Thymus (tissue), 11 donors: ENCODE results near the gene PPM1A. TPM values are rescaled to one million over a fixed set of nuclear protein-coding genes. Genes with fewer than 3 reads are reported as not detected.
A peak's percentile ranks its signal among the peaks of the same experiment; 100 is the strongest.
"Not testable (repeated sequence)": the region's sequence is repeated elsewhere in the genome, so short reads cannot be mapped to it uniquely, and the experiment has no call there.

Experiments used
- DNase-seq, 9 donors: peaks; one replicate each; pipeline ENCODE4 v3.0.0-alpha.2; 2013; ENCODE audit warnings: low spot score in 9 of 9, low read depth in 6 of 9, missing footprints in 1 of 9
- H3K27ac ChIP-seq, 2 donors: one replicate each; pipeline ENCODE4 v1.5.1; 2013; ENCODE audit warnings: control low read depth in 1 of 2, low read depth in 1 of 2, low read length in 1 of 2, mild to moderate bottlenecking in 1 of 2, moderate library complexity in 1 of 2
- H3K27me3 ChIP-seq, 2 donors: one replicate each; pipeline ENCODE4 v1.5.1; 2013; ENCODE audit warnings: low read length in 1 of 2; ENCODE audit not compliant: control insufficient read depth in 2 of 2, insufficient read depth in 1 of 2
- H3K36me3 ChIP-seq, 2 donors: one replicate each; pipeline ENCODE4 v1.5.1; 2013; ENCODE audit warnings: low read length in 1 of 2, mild to moderate bottlenecking in 1 of 2, moderate library complexity in 1 of 2; ENCODE audit not compliant: control insufficient read depth in 2 of 2, insufficient read depth in 2 of 2
- H3K4me1 ChIP-seq, 2 donors: one replicate each; pipeline ENCODE4 v1.5.1; 2013; ENCODE audit warnings: low read length in 2 of 2; ENCODE audit not compliant: control insufficient read depth in 2 of 2, insufficient read depth in 2 of 2
- H3K4me3 ChIP-seq, 2 donors: one replicate each; pipeline ENCODE4 v1.5.1; 2013; ENCODE audit warnings: low read length in 2 of 2, control low read depth in 1 of 2, mild to moderate bottlenecking in 1 of 2
- H3K9me3 ChIP-seq, 2 donors: one replicate each; pipeline ENCODE4 v1.5.1; 2013; ENCODE audit warnings: low read length in 1 of 2, mild to moderate bottlenecking in 1 of 2; ENCODE audit not compliant: control insufficient read depth in 2 of 2, insufficient read depth in 1 of 2
- WGBS: extraction: QIAGEN DNeasy Blood & Tissue Kit; methylation state at CpG from one replicate; pipeline ENCODE4 v1.1.7; 2013; 5-methylcytosine and 5-hydroxymethylcytosine counted together
- polyA plus RNA-seq: library from polyadenylated mRNA; stranded (reverse); fragments of 200-250 nt; gene quantifications from one replicate; pipeline ENCODE4 v1.2.3, GENCODE V29; 2013
- total RNA-seq: library from RNA; stranded (reverse); fragments of 120-200 nt; gene quantifications from one replicate; pipeline ENCODE4 v1.2.4, GENCODE V29; 2013
- donor health status: healthy.

The PPM1A gene
- total and polyA plus RNA-seq, 2 donors: 25.2 to 41.6 TPM

GRCh38 chr14:60320860-60321259 lies 71.8 kb downstream of the PPM1A start:
- not testable (repeated sequence) for H3K4me3 ChIP-seq, H3K27ac ChIP-seq, H3K9me3 ChIP-seq, H3K36me3 ChIP-seq, H3K27me3 ChIP-seq, H3K4me1 ChIP-seq, DNase-seq
- 92% methylated on average over 3 of the region's 3 CpGs for WGBS

GRCh38 chr14:60323199-60323896 lies 74.3 kb downstream of the PPM1A start:
- no peak for DNase-seq
- H3K27me3 ChIP-seq: peaks cover 0 to 12% of the 10 kb centered on the region in 2 donors
- no peaks in the 10 kb centered on the region for H3K36me3 ChIP-seq
- peaks cover 4 to 5% of the 10 kb centered on the region in 2 donors for H3K4me1 ChIP-seq
- 97% methylated on average over 14 of the region's 14 CpGs for WGBS
- H3K9me3 ChIP-seq: no peaks in the 10 kb centered on the region
- no peak overlapping the region for H3K4me3 ChIP-seq
- H3K27ac ChIP-seq: no peak overlapping the region

GRCh38 chr14:60324837-60325236 lies 75.8 kb downstream of the PPM1A start:
- no peak for DNase-seq
- Histone ChIP-seq H3K4me1 (peaks cover 4 to 5% of the 10 kb centered on the region in 2 donors), H3K27ac (no peak overlapping the region), H3K36me3 (no peaks in the 10 kb centered on the region), H3K27me3 (peaks cover 0 to 18% of the 10 kb centered on the region in 2 donors), H3K4me3 (no peak overlapping the region), H3K9me3 (no peaks in the 10 kb centered on the region)
- WGBS: 100% methylated on average over 2 of the region's 2 CpGs

GRCh38 chr14:60326274-60326673 lies 77.3 kb downstream of the PPM1A start:
- H3K4me1 ChIP-seq: peaks cover 4 to 13% of the 10 kb centered on the region in 2 donors
- H3K27me3 ChIP-seq: peaks cover 0 to 18% of the 10 kb centered on the region in 2 donors
- no peak overlapping the region for H3K4me3 ChIP-seq
- H3K36me3 ChIP-seq: no peaks in the 10 kb centered on the region
- no peak for DNase-seq
- no peak overlapping the region for H3K27ac ChIP-seq
- no peaks in the 10 kb centered on the region for H3K9me3 ChIP-seq
- WGBS: 96% methylated on average over 2 of the region's 2 CpGs

- WGBS: 3% methylated on average over 58 of the region's 58 CpGs
- peak in 3 of 9 donors; percentile 19 to 69 (median 33) for DNase-seq
- Histone ChIP-seq H3K36me3 (no peaks in the 10 kb centered on the region), H3K27ac (no peak overlapping the region), H3K9me3 (no peaks in the 10 kb centered on the region), H3K27me3 (peaks cover 0 to 18% of the 10 kb centered on the region in 2 donors), H3K4me3 (peak overlapping the region; percentile 49 to 52), H3K4me1 (peaks cover 4 to 15% of the 10 kb centered on the region in 2 donors)
Observed at GRCh38 chr14:60327447-60328331, 78.7 kb downstream of the PPM1A start.

- H3K4me3 ChIP-seq: no peak overlapping the region
- H3K27ac ChIP-seq: no peak overlapping the region
- 80% methylated on average over 6 of the region's 6 CpGs for WGBS
- H3K27me3 ChIP-seq: peaks cover 0 to 14% of the 10 kb centered on the region in 2 donors
- H3K4me1 ChIP-seq: peaks cover 4 to 15% of the 10 kb centered on the region in 2 donors
- no peaks in the 10 kb centered on the region for H3K36me3 ChIP-seq
- DNase-seq: no peak
- H3K9me3 ChIP-seq: no peaks in the 10 kb centered on the region
Observed at GRCh38 chr14:60328583-60328982, 79.6 kb downstream of the PPM1A start.

GRCh38 chr14:60329274-60329673 lies 80.3 kb downstream of the PPM1A start:
- no peak overlapping the region for H3K27ac ChIP-seq
- H3K27me3 ChIP-seq: peaks cover 0 to 13% of the 10 kb centered on the region in 2 donors
- H3K9me3 ChIP-seq: no peaks in the 10 kb centered on the region
- peaks cover 4 to 15% of the 10 kb centered on the region in 2 donors for H3K4me1 ChIP-seq
- 98% methylated on average over 2 of the region's 2 CpGs for WGBS
- no peak overlapping the region for H3K4me3 ChIP-seq
- DNase-seq: no peak
- H3K36me3 ChIP-seq: no peaks in the 10 kb centered on the region

- H3K36me3 ChIP-seq: no peaks in the 10 kb centered on the region
- peaks cover 0 to 15% of the 10 kb centered on the region in 2 donors for H3K27me3 ChIP-seq
- peaks cover 4 to 15% of the 10 kb centered on the region in 2 donors for H3K4me1 ChIP-seq
- 2% methylated on average over 24 of the region's 24 CpGs for WGBS
- no peaks in the 10 kb centered on the region for H3K9me3 ChIP-seq
- DNase-seq: peak; percentile 71 to 96 (median 85)
- peak overlapping the region; percentile 77 to 92 for H3K27ac ChIP-seq
- H3K4me3 ChIP-seq: peak overlapping the region; percentile 58 to 59
Observed at GRCh38 chr14:60331201-60332045, 82.4 kb downstream of the PPM1A start.
